ENCODE results near the gene MAPK10. TPM values are rescaled to one million over a fixed set of nuclear protein-coding genes. Genes with fewer than 3 reads are reported as not detected.

Gene MAPK10
- total and polyA plus RNA-seq, 2 donors (not counting 3 experiments of a cell fraction or from before 2014, with no cell fraction given) = 0.17 TPM; not detected in 1

GRCh38 chr4:86269354-86269753 lies 90.5 kb downstream of the MAPK10 start:
- Histone ChIP-seq H4K20me1 (replicated peaks; ENCODE audit: control insufficient read depth, extremely low read depth, insufficient read depth, low read length) (no peaks in the 10 kb centered on the region), H3K36me3 (ENCODE audit: control insufficient read depth in 2 of 2, extremely low read depth in 1 of 2, insufficient read depth in 2 of 2, low read length in 2 of 2) (no peaks in the 10 kb centered on the region), H3K9me3 (replicated peaks; ENCODE audit: control insufficient read depth, insufficient read depth, low read length) (no peaks in the 10 kb centered on the region), H3K27ac (ENCODE audit: insufficient read depth, low read depth, low read length) (no peak overlapping the region), H3K79me2 (ENCODE audit: control insufficient read depth, insufficient read depth, low read length) (no peaks in the 10 kb centered on the region), H3K27me3 (ENCODE audit: control insufficient read depth in 2 of 2, insufficient read depth in 2 of 2, low read length in 2 of 2) (no peaks in the 10 kb centered on the region), H3K9ac (replicated peaks; ENCODE audit: extremely low read depth, insufficient read depth, low read length) (no peak overlapping the region), H3K4me1 (ENCODE audit: control insufficient read depth, extremely low read depth, insufficient read depth, low read length) (no peaks in the 10 kb centered on the region), H2AFZ (ENCODE audit: low read depth, low read length) (no peak overlapping the region), H3K4me3 (replicated peaks in 1 of 3; ENCODE audit: insufficient read depth in 1 of 3, low read depth in 1 of 3, low read length in 3 of 3) (no peak overlapping the region), H3K9me1 (replicated peaks; ENCODE audit: control insufficient read depth, extremely low read depth, insufficient read depth, low read length) (no peaks in the 10 kb centered on the region), H3K4me2 (ENCODE audit: insufficient read depth, low read length) (no peak overlapping the region)
- BruUV-seq (replicated peaks) = no TSS peak
- dilution Hi-C loops (cut with MboI; ENCODE audit: extremely low pct_ligation_motif_present, low sequenced_read_pairs) = no loop called here
- ChIA-PET POLR2A (no interaction called here), CTCF (no interaction called here)
- no peak for TF ChIP-seq JUN (IDR thresholded peaks at IDR 0.05; ENCODE audit: borderline replicate concordance, insufficient read depth, insufficient read length, low read depth)
- no peak for TF ChIP-seq POLR2A (IDR thresholded peaks at IDR 0.05; ENCODE audit: low read depth, low read length)
- TF ChIP-seq POLR2AphosphoS5 (IDR thresholded peaks at IDR 0.05; ENCODE audit: insufficient read depth, low read depth, low read length) = no peak
- no peak for TF ChIP-seq GATA2 (IDR thresholded peaks at IDR 0.05; ENCODE audit: insufficient read depth, insufficient read length, low read depth, low read length)
- no peak for TF ChIP-seq EZH2 (IDR thresholded peaks at IDR 0.05; ENCODE audit: borderline replicate concordance, low read depth, low read length, severe bottlenecking)
- TF ChIP-seq FOS (IDR thresholded peaks at IDR 0.05; ENCODE audit: borderline replicate concordance, insufficient read depth, low read length) = no peak
- no peak for TF ChIP-seq MYC (IDR thresholded peaks at IDR 0.05; ENCODE audit: low read depth, low read length)
- no peak for TF ChIP-seq MAX (IDR thresholded peaks at IDR 0.05; ENCODE audit: insufficient read depth, insufficient read length)
- no peak for TF ChIP-seq CTCF (IDR thresholded peaks at IDR 0.05; ENCODE audit: extremely low read depth in 1 of 2, insufficient read depth in 1 of 2, low read depth in 1 of 2, low read length in 2 of 2)
- intact Hi-C loops (cut with micrococcal nuclease) = no loop called here
- FAIRE-seq (no peak), DNase-seq (ENCODE audit: low read depth, low spot score) (no peak)

All from endothelial cell of umbilical vein (primary cell).